ENCODE results near the gene BIN2. TPM values are rescaled to one million over a fixed set of nuclear protein-coding genes. Genes with fewer than 3 reads are reported as not detected.
A peak's percentile ranks its signal among the peaks of the same experiment; 100 is the strongest.
"Not testable (repeated sequence)": the region's sequence is repeated elsewhere in the genome, so short reads cannot be mapped to it uniquely, and the experiment has no call there.

Gene BIN2
- total RNA-seq, 1 donor from 2014 or later = not detected

- Mint-ChIP-seq H3K4me3 (ENCODE audit: unreplicated experiment) (no peak overlapping the region), H3K9me3 (ENCODE audit: unreplicated experiment) (no peaks in the 10 kb centered on the region), H3K27me3 (ENCODE audit: unreplicated experiment) (peaks cover 7% of the 10 kb centered on the region), H3K4me1 (ENCODE audit: low read depth, unreplicated experiment) (no peaks in the 10 kb centered on the region), H3K27ac (ENCODE audit: unreplicated experiment) (no peak overlapping the region), H3K36me3 (ENCODE audit: unreplicated experiment) (no peaks in the 10 kb centered on the region)
- no peak for DNase-seq
- no peak for TF ChIP-seq CTCF (IDR thresholded peaks at IDR 0.05; ENCODE audit: partially characterized antibody, unreplicated experiment)
Measured at GRCh38 chr12:51264297-51264696, 59.7 kb downstream of the BIN2 start.

DNA sequence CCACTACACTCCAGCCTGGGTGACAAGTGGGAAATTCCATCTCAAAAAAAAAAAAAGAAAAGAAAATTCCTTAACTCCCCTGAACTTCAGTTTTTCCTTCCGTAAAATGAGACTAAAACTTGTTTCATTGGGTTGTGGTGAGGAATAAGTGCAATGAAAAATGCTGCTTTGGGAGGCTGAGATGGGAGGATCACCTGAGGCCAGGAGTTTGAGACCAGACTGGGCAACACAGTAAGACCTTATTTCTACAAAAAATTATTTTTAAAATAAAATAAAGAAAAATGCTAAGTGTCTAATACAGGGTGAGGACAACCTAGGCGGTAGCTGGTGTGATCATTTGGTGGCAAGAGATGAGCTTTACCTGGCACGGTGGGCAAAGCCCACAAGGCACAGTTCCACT, 60.6 kb downstream of the BIN2 start:
- no peaks in the 10 kb centered on the region for H3K27me3 Mint-ChIP-seq (ENCODE audit: unreplicated experiment)
- H3K4me3 Mint-ChIP-seq (ENCODE audit: unreplicated experiment) = no peak overlapping the region
- no peaks in the 10 kb centered on the region for H3K9me3 Mint-ChIP-seq (ENCODE audit: unreplicated experiment)
- no peak for DNase-seq
- H3K36me3 Mint-ChIP-seq (ENCODE audit: unreplicated experiment) = no peaks in the 10 kb centered on the region
- H3K27ac Mint-ChIP-seq (ENCODE audit: unreplicated experiment) = no peak overlapping the region
- H3K4me1 Mint-ChIP-seq (ENCODE audit: low read depth, unreplicated experiment) = no peaks in the 10 kb centered on the region
- no peak for TF ChIP-seq CTCF (IDR thresholded peaks at IDR 0.05; ENCODE audit: partially characterized antibody, unreplicated experiment)

GRCh38 chr12:51262758-51263177, 61.2 kb downstream of the BIN2 start:
- H3K36me3 Mint-ChIP-seq (ENCODE audit: unreplicated experiment) = no peaks in the 10 kb centered on the region
- no peaks in the 10 kb centered on the region for H3K9me3 Mint-ChIP-seq (ENCODE audit: unreplicated experiment)
- no peaks in the 10 kb centered on the region for H3K27me3 Mint-ChIP-seq (ENCODE audit: unreplicated experiment)
- no peak overlapping the region for H3K27ac Mint-ChIP-seq (ENCODE audit: unreplicated experiment)
- H3K4me3 Mint-ChIP-seq (ENCODE audit: unreplicated experiment) = no peak overlapping the region
- peak; percentile 29 for DNase-seq
- peak; percentile 14 for TF ChIP-seq CTCF (IDR thresholded peaks at IDR 0.05; ENCODE audit: partially characterized antibody, unreplicated experiment)
- H3K4me1 Mint-ChIP-seq (ENCODE audit: low read depth, unreplicated experiment) = no peaks in the 10 kb centered on the region

- H3K36me3 Mint-ChIP-seq (ENCODE audit: unreplicated experiment); DNase-seq; H3K4me1 Mint-ChIP-seq (ENCODE audit: low read depth, unreplicated experiment); H3K27ac Mint-ChIP-seq (ENCODE audit: unreplicated experiment); H3K9me3 Mint-ChIP-seq (ENCODE audit: unreplicated experiment); H3K27me3 Mint-ChIP-seq (ENCODE audit: unreplicated experiment); H3K4me3 Mint-ChIP-seq (ENCODE audit: unreplicated experiment): not testable (repeated sequence)
Measured at GRCh38 chr12:51259600-51259999, 64.4 kb downstream of the BIN2 start.

- Mint-ChIP-seq H3K9me3 (ENCODE audit: unreplicated experiment) (no peaks in the 10 kb centered on the region), H3K4me3 (ENCODE audit: unreplicated experiment) (no peak overlapping the region), H3K4me1 (ENCODE audit: low read depth, unreplicated experiment) (no peaks in the 10 kb centered on the region), H3K36me3 (ENCODE audit: unreplicated experiment) (no peaks in the 10 kb centered on the region), H3K27ac (ENCODE audit: unreplicated experiment) (no peak overlapping the region), H3K27me3 (ENCODE audit: unreplicated experiment) (peaks cover 2% of the 10 kb centered on the region)
- no peak for DNase-seq
- no peak for TF ChIP-seq CTCF (IDR thresholded peaks at IDR 0.05; ENCODE audit: partially characterized antibody, unreplicated experiment)
Measured at GRCh38 chr12:51254536-51254935, 69.4 kb downstream of the BIN2 start.

GRCh38 chr12:51253276-51253675, 70.7 kb downstream of the BIN2 start:
- no peak for DNase-seq
- no peak for TF ChIP-seq CTCF (IDR thresholded peaks at IDR 0.05; ENCODE audit: partially characterized antibody, unreplicated experiment)
- Mint-ChIP-seq H3K4me3 (ENCODE audit: unreplicated experiment) (no peak overlapping the region), H3K4me1 (ENCODE audit: low read depth, unreplicated experiment) (no peaks in the 10 kb centered on the region), H3K36me3 (ENCODE audit: unreplicated experiment) (no peaks in the 10 kb centered on the region), H3K27me3 (ENCODE audit: unreplicated experiment) (peaks cover 2% of the 10 kb centered on the region), H3K27ac (ENCODE audit: unreplicated experiment) (no peak overlapping the region), H3K9me3 (ENCODE audit: unreplicated experiment) (no peaks in the 10 kb centered on the region)
